IMR-90 (cell line): ENCODE data around the gene SSR1.

ENCODE experiments used
- BHLHE40 ChIP-seq: fragments of 150-350 bp; IDR thresholded peaks from 2 replicates; pipeline ENCODE4 v1.6.1; 2016; ENCODE audit warnings: mild to moderate bottlenecking, low read depth, low read length
- CHD1 ChIP-seq: IDR thresholded peaks from 2 replicates; pipeline ENCODE4 v1.6.1; 2012; ENCODE audit warnings: low read depth, low read length, improper control_type of control experiment
- FOS ChIP-seq: fragments of 150-350 bp; IDR thresholded peaks from 2 replicates; pipeline ENCODE4 v1.6.1; 2016; ENCODE audit warnings: low read depth, low read length
- MAFK ChIP-seq: IDR thresholded peaks from 2 replicates; pipeline ENCODE4 v1.6.1; 2012; ENCODE audit warnings: low read depth, low read length, improper control_type of control experiment
- MAZ ChIP-seq: IDR thresholded peaks from 2 replicates; pipeline ENCODE4 v1.6.1; 2012; ENCODE audit warnings: low read depth, mild to moderate bottlenecking, low read length, improper control_type of control experiment, moderate library complexity, borderline replicate concordance
- MXI1 ChIP-seq: IDR thresholded peaks from 2 replicates; pipeline ENCODE4 v1.6.1; 2012; ENCODE audit warnings: low read depth, mild to moderate bottlenecking, low read length, moderate library complexity, borderline replicate concordance
- NFE2L2 ChIP-seq: fragments of 150-350 bp; IDR thresholded peaks from 2 replicates; pipeline ENCODE4 v1.6.1; 2016; ENCODE audit warnings: low read depth, mild to moderate bottlenecking, low read length
- POLR2A ChIP-seq: IDR thresholded peaks from 2 replicates; pipeline ENCODE4 v1.6.1; 2012; ENCODE audit warnings: mild to moderate bottlenecking, low read depth, low read length
- RFX5 ChIP-seq: IDR thresholded peaks from 2 replicates; pipeline ENCODE4 v1.8.0; 2012; ENCODE audit warnings: low read depth, mild to moderate bottlenecking, low read length, moderate library complexity
- SMC3 ChIP-seq: fragments of 150-350 bp; IDR thresholded peaks from 2 replicates; pipeline ENCODE4 v1.6.1; 2016; ENCODE audit warnings: low read depth, mild to moderate bottlenecking, antibody characterized with exemption, low read length, moderate library complexity
- USF2 ChIP-seq: fragments of 150-350 bp; IDR thresholded peaks from 2 replicates; pipeline ENCODE4 v1.6.1; 2017; ENCODE audit warnings: mild to moderate bottlenecking, antibody characterized with exemption, low read length, low read depth
- TF ChIP-seq, protein P1 (sequence below): conservative IDR thresholded peaks from 2 replicates; pipeline ENCODE4 v1.5.1; 2012; ENCODE audit warnings: mild to moderate bottlenecking, low read depth, low read length, improper control_type of control experiment

DNA sequence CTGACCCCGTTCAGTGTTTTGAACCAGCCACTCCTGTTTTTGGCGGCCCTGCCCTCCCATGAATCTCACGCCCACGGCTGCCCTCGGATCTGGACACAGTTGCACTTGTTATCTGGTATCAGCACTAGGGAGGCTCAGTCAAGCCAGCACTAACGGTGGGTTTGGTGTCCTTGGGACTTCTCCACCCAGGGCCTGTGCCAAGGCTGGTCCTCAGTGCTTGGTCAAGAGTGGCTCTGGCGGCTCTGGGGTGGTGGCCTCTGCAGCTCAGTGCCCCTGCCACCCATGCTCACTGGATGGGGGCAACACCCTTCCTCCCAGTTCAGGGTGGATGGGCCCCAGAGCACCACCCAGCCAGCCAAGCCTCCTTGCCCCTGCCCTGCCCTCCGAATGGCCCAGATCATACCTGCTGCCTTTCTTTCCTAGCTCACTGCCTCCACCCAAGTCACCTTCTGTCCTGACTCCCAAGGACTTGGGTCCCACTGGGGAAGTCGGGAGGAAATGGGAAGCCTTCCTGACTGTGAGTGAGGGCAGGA is 54.7 kb downstream of the SSR1 start:
- TF ChIP-seq MAZ (no peak), MXI1 (no peak), SMC3 (no peak), POLR2A (no peak), NFE2L2 (no peak), MAFK (no peak), FOS (no peak), CHD1 (no peak), USF2 (no peak), RFX5 (no peak), BHLHE40 (no peak)
- TF ChIP-seq, protein P1, sequence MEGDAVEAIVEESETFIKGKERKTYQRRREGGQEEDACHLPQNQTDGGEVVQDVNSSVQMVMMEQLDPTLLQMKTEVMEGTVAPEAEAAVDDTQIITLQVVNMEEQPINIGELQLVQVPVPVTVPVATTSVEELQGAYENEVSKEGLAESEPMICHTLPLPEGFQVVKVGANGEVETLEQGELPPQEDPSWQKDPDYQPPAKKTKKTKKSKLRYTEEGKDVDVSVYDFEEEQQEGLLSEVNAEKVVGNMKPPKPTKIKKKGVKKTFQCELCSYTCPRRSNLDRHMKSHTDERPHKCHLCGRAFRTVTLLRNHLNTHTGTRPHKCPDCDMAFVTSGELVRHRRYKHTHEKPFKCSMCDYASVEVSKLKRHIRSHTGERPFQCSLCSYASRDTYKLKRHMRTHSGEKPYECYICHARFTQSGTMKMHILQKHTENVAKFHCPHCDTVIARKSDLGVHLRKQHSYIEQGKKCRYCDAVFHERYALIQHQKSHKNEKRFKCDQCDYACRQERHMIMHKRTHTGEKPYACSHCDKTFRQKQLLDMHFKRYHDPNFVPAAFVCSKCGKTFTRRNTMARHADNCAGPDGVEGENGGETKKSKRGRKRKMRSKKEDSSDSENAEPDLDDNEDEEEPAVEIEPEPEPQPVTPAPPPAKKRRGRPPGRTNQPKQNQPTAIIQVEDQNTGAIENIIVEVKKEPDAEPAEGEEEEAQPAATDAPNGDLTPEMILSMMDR, result no peak
